Measurements from ENCODE around the gene UPP2. TPM values are rescaled to one million over a fixed set of nuclear protein-coding genes. Genes with fewer than 3 reads are reported as not detected.

Gene UPP2
- total RNA-seq, 1 donor from 2014 or later: not detected

DNA sequence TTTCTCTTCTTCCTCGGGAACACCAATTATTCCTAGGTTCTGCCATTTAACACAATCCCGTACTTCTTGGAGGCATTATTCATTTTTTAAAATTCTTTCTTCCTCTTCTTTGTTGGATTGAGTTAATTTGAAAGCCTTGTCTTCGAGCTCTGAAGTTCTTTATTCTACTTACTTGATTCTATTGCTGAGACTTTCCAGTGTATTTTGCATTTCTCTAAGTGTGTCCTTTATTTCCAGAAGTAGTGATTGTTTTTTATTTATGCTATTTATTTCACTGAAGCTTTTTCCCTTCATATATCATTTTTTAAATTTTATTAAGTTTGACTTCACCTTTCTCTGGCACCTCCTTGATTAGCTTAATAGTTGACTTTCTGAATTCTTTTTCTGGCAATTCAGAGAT lies 13.6 kb upstream of the UPP2 start:
- Mint-ChIP-seq H3K4me1 (no peaks in the 10 kb centered on the region), H3K36me3 (ENCODE audit: low read depth) (no peaks in the 10 kb centered on the region), H3K9me3 (peaks cover 12% of the 10 kb centered on the region), H3K4me3 (no peak overlapping the region), H3K27ac (no peak overlapping the region), H3K27me3 (peaks cover 6% of the 10 kb centered on the region)
- intact Hi-C loops (cut with micrococcal nuclease): no loop called here
- ChIA-PET POLR2A (no interaction called here), CTCF (no interaction called here)
- DNase-seq: no peak
- TF ChIP-seq, protein P1, sequence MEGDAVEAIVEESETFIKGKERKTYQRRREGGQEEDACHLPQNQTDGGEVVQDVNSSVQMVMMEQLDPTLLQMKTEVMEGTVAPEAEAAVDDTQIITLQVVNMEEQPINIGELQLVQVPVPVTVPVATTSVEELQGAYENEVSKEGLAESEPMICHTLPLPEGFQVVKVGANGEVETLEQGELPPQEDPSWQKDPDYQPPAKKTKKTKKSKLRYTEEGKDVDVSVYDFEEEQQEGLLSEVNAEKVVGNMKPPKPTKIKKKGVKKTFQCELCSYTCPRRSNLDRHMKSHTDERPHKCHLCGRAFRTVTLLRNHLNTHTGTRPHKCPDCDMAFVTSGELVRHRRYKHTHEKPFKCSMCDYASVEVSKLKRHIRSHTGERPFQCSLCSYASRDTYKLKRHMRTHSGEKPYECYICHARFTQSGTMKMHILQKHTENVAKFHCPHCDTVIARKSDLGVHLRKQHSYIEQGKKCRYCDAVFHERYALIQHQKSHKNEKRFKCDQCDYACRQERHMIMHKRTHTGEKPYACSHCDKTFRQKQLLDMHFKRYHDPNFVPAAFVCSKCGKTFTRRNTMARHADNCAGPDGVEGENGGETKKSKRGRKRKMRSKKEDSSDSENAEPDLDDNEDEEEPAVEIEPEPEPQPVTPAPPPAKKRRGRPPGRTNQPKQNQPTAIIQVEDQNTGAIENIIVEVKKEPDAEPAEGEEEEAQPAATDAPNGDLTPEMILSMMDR (IDR thresholded peaks at IDR 0.05): no peak
- no peak for ATAC-seq (ENCODE audit: low read depth)

DNA sequence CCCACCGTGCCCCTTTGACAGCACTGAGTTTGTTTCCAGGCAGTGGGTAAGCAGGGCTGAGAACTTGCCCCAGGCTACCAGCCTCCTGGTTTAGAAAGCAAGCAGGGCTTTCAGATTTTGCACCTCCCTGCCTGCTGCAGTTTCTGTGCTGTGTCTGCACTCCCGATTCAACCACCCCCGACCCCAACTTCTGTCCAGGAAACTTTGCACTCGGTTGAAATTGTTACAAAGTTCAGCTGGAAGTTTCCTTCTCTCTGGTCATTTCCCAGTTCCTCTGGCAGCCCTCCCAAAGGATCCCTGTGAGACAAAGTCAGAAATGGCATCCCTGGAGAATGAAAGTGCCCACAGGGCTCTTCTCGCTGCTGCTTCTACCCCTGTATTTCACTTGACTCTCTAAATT lies 12.4 kb upstream of the UPP2 start:
- TF ChIP-seq, protein P1 (IDR thresholded peaks at IDR 0.05): no peak

DNA sequence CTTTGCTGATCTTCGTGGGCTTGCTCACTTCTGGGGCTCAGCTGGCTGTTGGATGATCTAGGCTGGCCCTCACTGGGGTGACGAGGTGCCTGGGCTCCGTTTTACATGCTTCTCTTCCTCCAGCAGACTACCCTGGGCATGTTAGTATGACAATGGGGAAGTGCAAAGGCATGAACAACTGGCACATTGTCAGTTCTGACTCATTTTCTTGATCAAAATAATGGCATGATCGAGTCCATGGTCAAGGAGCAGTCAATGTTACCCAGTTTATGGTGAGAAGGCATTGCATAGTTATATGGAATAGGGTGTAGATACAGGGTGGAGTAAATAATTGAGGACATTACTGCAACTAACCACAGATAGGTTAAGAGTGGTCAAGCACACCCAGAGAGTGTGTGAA lies 10.0 kb upstream of the UPP2 start:
- TF ChIP-seq, protein P1 (IDR thresholded peaks at IDR 0.05): no peak

More for the DNA sequence above, 12.4 kb upstream of the UPP2 start:
- ATAC-seq (ENCODE audit: low read depth): no peak
- peaks cover 12% of the 10 kb centered on the region for H3K9me3 Mint-ChIP-seq
- no peak overlapping the region for H3K4me3 Mint-ChIP-seq
- CTCF ChIA-PET: no interaction called here
- no peaks in the 10 kb centered on the region for H3K4me1 Mint-ChIP-seq
- intact Hi-C loops (cut with micrococcal nuclease): no loop called here
- H3K36me3 Mint-ChIP-seq (ENCODE audit: low read depth): no peaks in the 10 kb centered on the region
- no peak for DNase-seq
- POLR2A ChIA-PET: no interaction called here
- no peak overlapping the region for H3K27ac Mint-ChIP-seq
- peaks cover 6% of the 10 kb centered on the region for H3K27me3 Mint-ChIP-seq

DNA sequence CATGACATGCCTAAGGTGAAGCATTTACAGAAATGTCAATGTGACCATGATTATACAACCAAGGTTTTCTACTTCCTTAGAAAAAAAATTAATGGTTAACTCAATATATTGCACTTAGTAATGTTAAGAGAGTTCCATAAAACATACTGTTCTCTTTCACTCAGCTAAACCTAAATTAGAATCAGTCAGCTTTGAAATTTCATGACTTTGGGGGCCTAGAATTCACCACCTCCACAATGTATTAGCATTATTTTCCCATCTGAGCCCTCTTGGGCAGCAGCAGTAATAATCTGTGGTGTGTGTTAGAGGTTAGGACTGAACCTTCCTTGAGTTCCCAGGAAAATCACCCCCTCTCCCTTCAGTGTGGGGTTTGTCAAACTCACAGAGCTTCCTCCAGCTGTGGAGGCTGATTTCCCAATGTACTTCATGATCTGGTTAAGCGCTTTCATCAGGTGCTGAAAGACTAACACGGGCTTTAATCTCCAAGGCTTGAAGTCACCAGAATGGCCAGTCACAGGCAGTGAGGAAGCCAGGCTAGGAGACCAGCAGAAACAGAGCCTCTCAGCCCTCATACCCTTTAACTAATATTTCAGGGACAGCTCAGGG lies 7.1 kb upstream of the UPP2 start:
- Mint-ChIP-seq H3K27ac (no peak overlapping the region), H3K27me3 (no peaks in the 10 kb centered on the region), H3K36me3 (ENCODE audit: low read depth) (no peaks in the 10 kb centered on the region), H3K9me3 (no peaks in the 10 kb centered on the region), H3K4me1 (no peaks in the 10 kb centered on the region), H3K4me3 (no peak overlapping the region)
- DNase-seq (no peak), ATAC-seq (ENCODE audit: low read depth) (no peak)
- intact Hi-C loops (cut with micrococcal nuclease): no loop called here
- ChIA-PET POLR2A (no interaction called here), CTCF (interaction anchor here (0.6 kb wide), 1 partner anchor 1963 kb away, joined by 3 read pairs; no protein-coding TSS in a partner anchor)
- TF ChIP-seq, protein P1 (IDR thresholded peaks at IDR 0.05): no peak

More for the DNA sequence above, 10.0 kb upstream of the UPP2 start:
- Mint-ChIP-seq H3K9me3 (peaks cover 12% of the 10 kb centered on the region), H3K4me1 (no peaks in the 10 kb centered on the region), H3K4me3 (no peak overlapping the region), H3K27me3 (peaks cover 6% of the 10 kb centered on the region), H3K36me3 (ENCODE audit: low read depth) (no peaks in the 10 kb centered on the region), H3K27ac (no peak overlapping the region)
- DNase-seq (no peak), ATAC-seq (ENCODE audit: low read depth) (no peak)
- CTCF ChIA-PET: no interaction called here
- intact Hi-C loops (cut with micrococcal nuclease): no loop called here
- POLR2A ChIA-PET: no interaction called here

DNA sequence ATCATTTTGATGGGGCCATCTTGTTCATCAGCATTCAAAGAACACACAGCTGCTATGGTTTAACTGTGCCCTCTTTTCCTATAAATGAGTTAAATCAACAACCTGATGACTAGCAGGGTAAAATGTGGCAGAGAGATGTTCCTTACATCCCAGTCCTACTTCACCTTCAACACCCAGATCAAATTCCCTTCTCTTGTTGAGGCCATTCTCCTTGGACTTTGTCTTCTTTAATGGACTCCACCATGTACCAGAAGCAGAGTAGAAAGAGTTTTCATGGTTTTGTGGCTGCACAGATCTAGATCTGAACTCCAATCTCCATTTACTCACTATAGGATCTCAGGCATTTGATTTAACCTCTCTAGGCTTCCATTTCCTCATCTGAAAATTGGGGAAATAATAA lies 6.4 kb upstream of the UPP2 start:
- TF ChIP-seq, protein P1 (IDR thresholded peaks at IDR 0.05): no peak
- no peaks in the 10 kb centered on the region for H3K4me1 Mint-ChIP-seq
- ChIA-PET CTCF (interaction anchor here (0.6 kb wide), 1 partner anchor 1962 kb away, joined by 3 read pairs; no protein-coding TSS in a partner anchor), POLR2A (no interaction called here)
- ATAC-seq (ENCODE audit: low read depth) (no peak), DNase-seq (no peak)
- no peaks in the 10 kb centered on the region for H3K9me3 Mint-ChIP-seq
- no peaks in the 10 kb centered on the region for H3K27me3 Mint-ChIP-seq
- H3K36me3 Mint-ChIP-seq (ENCODE audit: low read depth): no peaks in the 10 kb centered on the region
- H3K4me3 Mint-ChIP-seq: no peak overlapping the region
- intact Hi-C loops (cut with micrococcal nuclease): no loop called here
- no peak overlapping the region for H3K27ac Mint-ChIP-seq
